GM12801 (cell line): ENCODE measurements around the gene CREBBP.

ENCODE experiments used
- CTCF ChIP-seq: IDR thresholded peaks from one replicate; pipeline ENCODE4 v1.5.1; 2011; ENCODE audit warnings: control low read depth; ENCODE audit not compliant: insufficient read length; ENCODE audit errors: extremely low read depth

CREBBP gene

DNA sequence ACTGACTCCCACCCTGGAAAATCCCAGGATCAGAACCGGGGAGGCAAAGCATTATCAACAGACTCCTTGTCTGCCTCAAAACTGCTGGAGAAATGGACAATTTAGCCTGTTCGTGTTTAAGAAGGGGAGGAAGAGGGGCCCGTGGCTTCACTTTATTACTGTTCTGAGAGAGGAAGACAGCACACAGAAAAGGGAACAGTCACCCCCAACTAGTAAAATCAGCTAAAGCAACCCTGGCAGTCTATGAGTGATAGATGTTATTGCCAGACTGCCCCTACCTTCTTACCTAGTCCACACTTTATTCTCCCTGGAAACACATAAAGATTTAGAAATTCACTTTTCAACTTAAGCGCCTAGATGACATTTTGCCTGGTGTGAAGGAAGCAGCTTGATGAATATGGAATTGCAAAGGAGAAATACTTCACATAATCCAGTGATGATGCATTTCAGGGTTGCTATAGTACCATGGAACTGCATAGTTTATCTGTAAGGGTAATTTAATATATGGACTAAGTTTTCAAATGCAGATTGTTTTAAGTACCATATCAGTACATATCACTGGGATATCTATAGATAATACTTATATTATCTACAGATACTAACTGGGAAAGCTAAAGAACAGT is 126.3 kb downstream of the CREBBP start:
- no peak for TF ChIP-seq CTCF

- TF ChIP-seq CTCF = no peak
Observed at GRCh38 chr16:3752984-3753383, 127.5 kb downstream of the CREBBP start.

DNA sequence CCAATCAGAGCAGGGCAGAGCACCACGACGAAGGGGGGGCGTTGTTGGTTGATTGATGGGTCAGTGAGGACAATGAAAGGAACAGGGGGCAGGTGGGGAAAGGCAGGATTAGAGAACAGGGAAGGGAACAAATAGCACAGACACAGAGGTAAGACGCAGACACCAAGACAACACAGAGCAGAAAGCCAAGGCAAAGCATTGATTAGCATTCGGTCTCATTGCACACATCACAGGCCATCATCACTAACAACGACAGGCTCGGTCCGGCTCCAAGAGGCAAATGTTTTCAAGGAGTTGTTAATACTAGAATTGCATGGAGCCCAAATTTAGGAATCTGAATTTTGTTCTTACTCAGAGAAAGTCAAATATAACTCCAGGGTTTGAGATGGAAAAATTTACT is 128.6 kb downstream of the CREBBP start:
- TF ChIP-seq CTCF = no peak

- no peak for TF ChIP-seq CTCF
Observed at GRCh38 chr16:3748307-3748706, 132.2 kb downstream of the CREBBP start.

DNA sequence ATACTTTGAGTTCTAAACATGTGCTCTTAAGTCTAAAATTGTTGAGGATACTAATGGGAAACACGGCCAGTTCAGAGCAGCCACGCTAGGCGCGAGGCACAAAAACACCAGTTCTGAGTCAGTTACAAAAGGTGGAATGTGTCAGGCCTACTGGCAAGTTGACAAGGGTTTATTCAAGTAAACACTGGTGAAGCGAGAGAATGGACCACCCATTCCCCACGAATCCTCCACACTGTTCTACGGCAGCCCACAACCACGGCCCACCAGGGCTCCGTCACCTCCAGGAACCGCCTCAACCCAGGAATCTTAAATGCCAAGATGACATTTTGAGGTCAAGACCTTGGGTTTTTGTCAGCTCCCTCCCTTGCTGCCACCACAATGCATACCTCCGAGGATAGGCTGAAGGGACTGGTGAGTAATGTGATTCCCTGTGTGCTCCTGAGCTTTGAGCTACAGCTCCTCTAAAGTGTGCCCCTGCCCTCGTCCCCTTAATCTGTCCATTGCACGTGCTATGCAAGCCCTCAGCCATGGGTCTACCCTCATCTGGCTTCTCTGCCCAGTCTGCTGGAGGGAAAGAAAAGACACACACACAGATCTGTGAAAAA is 134.7 kb downstream of the CREBBP start:
- no peak for TF ChIP-seq CTCF

DNA sequence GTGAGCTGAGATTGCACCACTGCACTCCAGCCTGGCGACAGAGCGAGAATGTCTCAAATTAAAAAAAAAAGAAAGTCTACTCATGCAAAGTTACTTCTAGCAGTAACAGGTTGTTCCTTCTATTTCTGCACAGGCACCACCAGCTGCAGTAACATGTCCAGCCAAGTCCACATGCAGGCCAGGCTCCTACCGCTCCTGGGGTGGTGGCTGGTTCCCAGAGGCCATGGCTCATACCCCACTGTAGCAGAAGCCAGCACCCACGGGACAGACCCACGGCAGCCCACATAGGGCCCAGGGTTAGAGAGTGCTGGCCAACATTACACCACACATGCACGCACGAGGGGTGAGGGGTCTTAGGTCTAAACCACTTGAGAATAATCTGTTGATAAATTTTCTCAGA is 136.5 kb downstream of the CREBBP start:
- TF ChIP-seq CTCF = no peak

GRCh38 chr16:3740934-3741333 is 139.6 kb downstream of the CREBBP start:
- TF ChIP-seq CTCF = no peak
